ENCODE results near the gene CXCL16.

Gene CXCL16

GRCh38 chr17:4742133-4742532, 2.4 kb upstream of the CXCL16 start:
- no peak overlapping the region for H3K4me3 Mint-ChIP-seq
- H3K36me3 Mint-ChIP-seq = no peaks in the 10 kb centered on the region
- ATAC-seq (ENCODE audit: low read depth) = no peak
- no peak for DNase-seq (ENCODE audit: low spot score in 2 of 2)
- H3K27ac Mint-ChIP-seq = no peak overlapping the region
- H3K27me3 Mint-ChIP-seq = peaks cover 15% of the 10 kb centered on the region
- peaks cover 24% of the 10 kb centered on the region for H3K4me1 Mint-ChIP-seq
- no peaks in the 10 kb centered on the region for H3K9me3 Mint-ChIP-seq

GRCh38 chr17:4741544-4741943, 1.8 kb upstream of the CXCL16 start:
- no peaks in the 10 kb centered on the region for H3K9me3 Mint-ChIP-seq
- no peaks in the 10 kb centered on the region for H3K36me3 Mint-ChIP-seq
- peak overlapping the region; percentile 35 for H3K4me3 Mint-ChIP-seq
- H3K27me3 Mint-ChIP-seq = peaks cover 15% of the 10 kb centered on the region
- ATAC-seq (ENCODE audit: low read depth) (no peak), DNase-seq (ENCODE audit: low spot score in 2 of 2) (no peak)
- H3K4me1 Mint-ChIP-seq = peaks cover 24% of the 10 kb centered on the region
- no peak overlapping the region for H3K27ac Mint-ChIP-seq

GRCh38 chr17:4740584-4740983, 856 bp upstream of the CXCL16 start:
- Mint-ChIP-seq H3K4me3 (peak overlapping the region; percentile 81), H3K4me1 (peaks cover 24% of the 10 kb centered on the region), H3K9me3 (no peaks in the 10 kb centered on the region), H3K27ac (peak overlapping the region; percentile 63), H3K36me3 (no peaks in the 10 kb centered on the region), H3K27me3 (peaks cover 15% of the 10 kb centered on the region)
- DNase-seq (ENCODE audit: low spot score in 2 of 2) (no peak), ATAC-seq (ENCODE audit: low read depth) (no peak)

GRCh38 chr17:4740025-4740351, 260 bp upstream of the CXCL16 start:
- peak overlapping the region; percentile 81 for H3K4me3 Mint-ChIP-seq
- no peaks in the 10 kb centered on the region for H3K9me3 Mint-ChIP-seq

GRCh38 chr17:4738136-4739121, 1.3 kb downstream of the CXCL16 start:
- peaks cover 5% of the 10 kb centered on the region for H3K27me3 Mint-ChIP-seq
- H3K27ac Mint-ChIP-seq = peak overlapping the region; percentile 82
- peak; percentile 55 for ATAC-seq (ENCODE audit: low read depth)
- peak overlapping the region; percentile 86 for H3K4me3 Mint-ChIP-seq
- DNase-seq (ENCODE audit: low spot score in 2 of 2) = peak; percentile 37 to 42
- peaks cover 1% of the 10 kb centered on the region for H3K36me3 Mint-ChIP-seq
- H3K4me1 Mint-ChIP-seq = peaks cover 26% of the 10 kb centered on the region
- H3K9me3 Mint-ChIP-seq = no peaks in the 10 kb centered on the region

More at GRCh38 chr17:4740025-4740351, 260 bp upstream of the CXCL16 start:
- Mint-ChIP-seq H3K4me1 (peaks cover 20% of the 10 kb centered on the region), H3K27me3 (peaks cover 10% of the 10 kb centered on the region), H3K27ac (peak overlapping the region; percentile 63), H3K36me3 (no peaks in the 10 kb centered on the region)
- ATAC-seq (ENCODE audit: low read depth) (no peak), DNase-seq (ENCODE audit: low spot score in 2 of 2) (no peak)

GRCh38 chr17:4735876-4736651, 3.7 kb downstream of the CXCL16 start:
- DNase-seq (ENCODE audit: low spot score in 2 of 2) = no peak
- ATAC-seq (ENCODE audit: low read depth) = no peak
- H3K4me3 Mint-ChIP-seq = no peak overlapping the region
- H3K9me3 Mint-ChIP-seq = no peaks in the 10 kb centered on the region
- H3K27me3 Mint-ChIP-seq = peaks cover 2% of the 10 kb centered on the region
- H3K27ac Mint-ChIP-seq = no peak overlapping the region
- H3K4me1 Mint-ChIP-seq = peaks cover 38% of the 10 kb centered on the region
- peaks cover 4% of the 10 kb centered on the region for H3K36me3 Mint-ChIP-seq

GRCh38 chr17:4734857-4735475, 4.8 kb downstream of the CXCL16 start:
- peak overlapping the region; percentile 95 for H3K27ac Mint-ChIP-seq
- ATAC-seq (ENCODE audit: low read depth) = no peak
- peaks cover 4% of the 10 kb centered on the region for H3K36me3 Mint-ChIP-seq
- H3K9me3 Mint-ChIP-seq = no peaks in the 10 kb centered on the region
- no peak for DNase-seq (ENCODE audit: low spot score in 2 of 2)
- no peaks in the 10 kb centered on the region for H3K27me3 Mint-ChIP-seq
- H3K4me1 Mint-ChIP-seq = peaks cover 34% of the 10 kb centered on the region
- H3K4me3 Mint-ChIP-seq = no peak overlapping the region

- DNase-seq (ENCODE audit: low spot score in 2 of 2) (peak in 1 of 2 donors; percentile 67), ATAC-seq (ENCODE audit: low read depth) (peak; percentile 83)
- peak overlapping the region; percentile 95 for H3K27ac Mint-ChIP-seq
- no peaks in the 10 kb centered on the region for H3K27me3 Mint-ChIP-seq
- H3K36me3 Mint-ChIP-seq = peaks cover 4% of the 10 kb centered on the region
- no peaks in the 10 kb centered on the region for H3K9me3 Mint-ChIP-seq
- H3K4me1 Mint-ChIP-seq = peaks cover 25% of the 10 kb centered on the region
- peak overlapping the region; percentile 76 for H3K4me3 Mint-ChIP-seq
Measured at GRCh38 chr17:4733073-4733531, 6.6 kb downstream of the CXCL16 start.

GRCh38 chr17:4728124-4728523, 11.6 kb downstream of the CXCL16 start:
- Mint-ChIP-seq H3K36me3 (peaks cover 2% of the 10 kb centered on the region), H3K27ac (no peak overlapping the region), H3K4me1 (peaks cover 18% of the 10 kb centered on the region), H3K4me3 (no peak overlapping the region), H3K9me3 (no peaks in the 10 kb centered on the region), H3K27me3 (no peaks in the 10 kb centered on the region)
- ATAC-seq (ENCODE audit: low read depth) = no peak
- DNase-seq (ENCODE audit: low spot score in 2 of 2) = no peak

- H3K4me3 Mint-ChIP-seq = no peak overlapping the region
- ATAC-seq (ENCODE audit: low read depth) (no peak), DNase-seq (ENCODE audit: low spot score in 2 of 2) (no peak)
- no peak overlapping the region for H3K27ac Mint-ChIP-seq
- peaks cover 15% of the 10 kb centered on the region for H3K4me1 Mint-ChIP-seq
- H3K9me3 Mint-ChIP-seq = no peaks in the 10 kb centered on the region
- no peaks in the 10 kb centered on the region for H3K36me3 Mint-ChIP-seq
- no peaks in the 10 kb centered on the region for H3K27me3 Mint-ChIP-seq
Measured at GRCh38 chr17:4725646-4726310, 13.9 kb downstream of the CXCL16 start.

GRCh38 chr17:4724650-4725049, 15.1 kb downstream of the CXCL16 start:
- H3K36me3 Mint-ChIP-seq = peaks cover 3% of the 10 kb centered on the region
- H3K4me1 Mint-ChIP-seq = peaks cover 11% of the 10 kb centered on the region
- no peak overlapping the region for H3K27ac Mint-ChIP-seq
- no peaks in the 10 kb centered on the region for H3K9me3 Mint-ChIP-seq
- no peak for ATAC-seq (ENCODE audit: low read depth)
- no peak for DNase-seq (ENCODE audit: low spot score in 2 of 2)
- H3K27me3 Mint-ChIP-seq = no peaks in the 10 kb centered on the region
- H3K4me3 Mint-ChIP-seq = no peak overlapping the region

- H3K36me3 Mint-ChIP-seq = peaks cover 13% of the 10 kb centered on the region
- H3K27me3 Mint-ChIP-seq = no peaks in the 10 kb centered on the region
- H3K27ac Mint-ChIP-seq = peak overlapping the region; percentile 81
Measured at GRCh38 chr17:4722678-4723240, 17.0 kb downstream of the CXCL16 start.

More at GRCh38 chr17:4722678-4723240, 17.0 kb downstream of the CXCL16 start:
- DNase-seq (ENCODE audit: low spot score in 2 of 2) (no peak), ATAC-seq (ENCODE audit: low read depth) (no peak)
- H3K4me1 Mint-ChIP-seq = peaks cover 11% of the 10 kb centered on the region
- H3K9me3 Mint-ChIP-seq = no peaks in the 10 kb centered on the region
- no peak overlapping the region for H3K4me3 Mint-ChIP-seq
